ENCODE data around the gene CCT7.

GRCh38 chr2:73243884-73244570 is 9.9 kb downstream of the CCT7 start:
- TF ChIP-seq CTCF (IDR thresholded peaks at IDR 0.05) = no peak
- no peak for TF ChIP-seq EZH2 (IDR thresholded peaks at IDR 0.05; ENCODE audit: borderline replicate concordance, insufficient read depth, low read depth, low read length, poor library complexity, severe bottlenecking)
